SK-N-SH (cell line): ENCODE results near the gene IRF2BPL. TPM values are rescaled to one million over a fixed set of nuclear protein-coding genes. Genes with fewer than 3 reads are reported as not detected.

Source experiments
- CTCF ChIA-PET: fragments of 300-600, 350-600 bp; formaldehyde crosslinking; extraction: SDS; loops from one replicate; lab custom pipeline; 2021; lab: Yijun Ruan, JAX
- POLR2A ChIA-PET: fragments of 350-600 bp; sonication (Branson Sonifier 250); formaldehyde crosslinking; extraction: SDS; loops from one replicate; lab custom pipeline; 2020; ENCODE audit warnings: antibody characterized with exemption, inconsistent platforms; lab: Yijun Ruan, JAX
- DNase-seq: peaks from one replicate; pipeline ENCODE4 v3.0.0; 2012
- H2AFZ ChIP-seq: fragments of 200-600 bp; sonication (generic); 2 replicates; pipeline ENCODE4 v1.8.1; 2016; ENCODE audit warnings: antibody characterized with exemption, mild to moderate bottlenecking, low read depth
- H3F3A ChIP-seq: fragments of 200-600 bp; sonication (generic); replicated peaks from 2 replicates; pipeline ENCODE3; 2016; ENCODE audit warnings: antibody characterized with exemption, mild to moderate bottlenecking; ENCODE audit not compliant: insufficient read depth
- H3K27ac ChIP-seq, 2 experiments: fragments of 200-500 bp in 1 of 2; fragments of 200-600 bp in 1 of 2; sonication (Bioruptor generic) in 1 of 2; sonication (generic), shearing (Covaris generic) in 1 of 2; 2 replicates each; pipeline versions ENCODE4 v1.5.1 to v1.6.1; 2014 to 2016; ENCODE audit warnings: low read depth in 2 of 2, inconsistent platforms in 1 of 2, low read length in 1 of 2, mild to moderate bottlenecking in 1 of 2, mixed read lengths in 1 of 2
- H3K27me3 ChIP-seq: fragments of 200-600 bp; sonication (generic), shearing (Covaris generic); 2 replicates; pipeline ENCODE4 v1.6.1; 2016; ENCODE audit warnings: mixed run types; ENCODE audit not compliant: insufficient read depth
- H3K36me3 ChIP-seq, 2 experiments: fragments of 200-500 bp in 1 of 2; fragments of 200-600 bp in 1 of 2; sonication (Bioruptor generic) in 1 of 2; sonication (generic) in 1 of 2; replicated peaks in 1 of 2; 2 replicates each; pipeline versions ENCODE3 to v1.5.1; 2014 to 2016; ENCODE audit warnings: low read length in 1 of 2, mild to moderate bottlenecking in 1 of 2; ENCODE audit not compliant: insufficient read depth in 2 of 2, control insufficient read depth in 1 of 2
- H3K4me1 ChIP-seq, 2 experiments: fragments of 200-500 bp in 1 of 2; fragments of 200-600 bp in 1 of 2; sonication (Bioruptor generic) in 1 of 2; sonication (generic), shearing (Covaris generic) in 1 of 2; 2 replicates each; pipeline versions ENCODE4 v1.5.1 to v1.6.1; 2014 to 2016; ENCODE audit warnings: low read depth in 1 of 2, low read length in 1 of 2, mixed run types in 1 of 2; ENCODE audit not compliant: insufficient read depth in 2 of 2, control insufficient read depth in 1 of 2
- H3K4me2 ChIP-seq: fragments of 200-600 bp; sonication (generic), shearing (Covaris generic); 2 replicates; pipeline ENCODE4 v1.6.1; 2017; ENCODE audit warnings: mixed run types
- H3K4me3 ChIP-seq, 2 experiments: fragments of 200-500 bp in 1 of 2; fragments of 200-600 bp in 1 of 2; sonication (Bioruptor generic) in 1 of 2; sonication (generic), shearing (Covaris generic) in 1 of 2; 2 replicates each; pipeline versions ENCODE4 v1.5.1 to v1.8.1; 2014 to 2016; ENCODE audit warnings: low read depth in 2 of 2, inconsistent platforms in 1 of 2, low read length in 1 of 2, mild to moderate bottlenecking in 1 of 2, mixed read lengths in 1 of 2, moderate library complexity in 1 of 2
- H3K79me2 ChIP-seq: fragments of 200-600 bp; sonication (generic); 2 replicates; pipeline ENCODE4 v1.8.1; 2017; ENCODE audit warnings: mild to moderate bottlenecking; ENCODE audit not compliant: insufficient read depth
- H3K9ac ChIP-seq: fragments of 200-600 bp; sonication (generic); 2 replicates; pipeline ENCODE4 v1.6.1; 2017; ENCODE audit warnings: mixed run types
- H3K9me2 ChIP-seq: fragments of 200-600 bp; sonication (generic); 2 replicates; pipeline ENCODE4 v1.6.1; 2017; ENCODE audit warnings: mixed run types
- H3K9me3 ChIP-seq: fragments of 200-600 bp; sonication (generic); 2 replicates; pipeline ENCODE4 v1.6.1; 2017; ENCODE audit warnings: mixed run types, mild to moderate bottlenecking, moderate library complexity
- H4K20me1 ChIP-seq: fragments of 200-600 bp; sonication (generic); 2 replicates; pipeline ENCODE4 v1.6.1; 2017; ENCODE audit warnings: mild to moderate bottlenecking, mixed run types; ENCODE audit not compliant: insufficient read depth
- EP300 ChIP-seq, 2 experiments: IDR thresholded peaks; 2 replicates each; pipeline versions ENCODE4 v1.4.0 to v1.6.1; 2012; ENCODE audit warnings: borderline replicate concordance in 1 of 2, low read depth in 1 of 2, low read length in 1 of 2
- JUND ChIP-seq: IDR thresholded peaks from 2 replicates; pipeline ENCODE4 v1.4.0; 2012
- MXI1 ChIP-seq: IDR thresholded peaks from 2 replicates; pipeline ENCODE4 v1.6.1; 2012; ENCODE audit warnings: mild to moderate bottlenecking, low read depth, low read length, improper control_type of control experiment
- RAD21 ChIP-seq: IDR thresholded peaks from 2 replicates; pipeline ENCODE4 v1.6.1; 2012; ENCODE audit warnings: mild to moderate bottlenecking, low read length
- RCOR1 ChIP-seq: fragments of 150-350 bp; IDR thresholded peaks from 2 replicates; pipeline ENCODE4 v1.6.1; 2017; ENCODE audit warnings: antibody characterized with exemption, low read length
- RXRA ChIP-seq: IDR thresholded peaks from 2 replicates; pipeline ENCODE4 v1.4.0; 2012; ENCODE audit warnings: low read depth, mild to moderate bottlenecking, borderline replicate concordance
- SIN3A ChIP-seq: IDR thresholded peaks from 2 replicates; pipeline ENCODE4 v1.6.1; 2012; ENCODE audit warnings: low read depth, mild to moderate bottlenecking, low read length, moderate library complexity, borderline replicate concordance
- SMC3 ChIP-seq: IDR thresholded peaks from 2 replicates; pipeline ENCODE4 v1.6.1; 2012; ENCODE audit warnings: low read depth, low read length, improper control_type of control experiment
- TAF1 ChIP-seq: IDR thresholded peaks from 2 replicates; pipeline ENCODE4 v1.6.1; 2012; ENCODE audit warnings: low read depth, mild to moderate bottlenecking, low read length, moderate library complexity, borderline replicate concordance
- WGBS: methylation state at CpG from one replicate; pipeline ENCODE4 v1.1.6; 2017; ENCODE audit warnings: low lambda C conversion rate; 5-methylcytosine and 5-hydroxymethylcytosine counted together
- polyA plus RNA-seq, 3 experiments: library from polyadenylated mRNA; depleted of rRNA; stranded (reverse); fragments of >200 nt; gene quantifications; 2 replicates each; pipeline ENCODE4 v1.2.3, GENCODE V29; 2012
- TF ChIP-seq, protein P1 (sequence below): IDR thresholded peaks from 2 replicates; pipeline ENCODE4 v1.6.1; 2012; ENCODE audit warnings: mild to moderate bottlenecking, low read depth, low read length, moderate library complexity
- TF ChIP-seq, protein P2 (sequence below): IDR thresholded peaks from 2 replicates; pipeline ENCODE4 v1.4.0; 2012; ENCODE audit warnings: low read depth
- TF ChIP-seq, protein P3 (sequence below): fragments of 150-350 bp; IDR thresholded peaks from 2 replicates; pipeline ENCODE4 v1.6.1; 2017; ENCODE audit warnings: antibody characterized with exemption, low read length, low read depth, borderline replicate concordance
- TF ChIP-seq, protein P4 (sequence below): IDR thresholded peaks from 2 replicates; pipeline ENCODE4; 2012

The IRF2BPL gene
- polyA plus RNA-seq, 1 of the 3 experiments (the other 2 are of a cell fraction), result 17.1 TPM

DNA sequence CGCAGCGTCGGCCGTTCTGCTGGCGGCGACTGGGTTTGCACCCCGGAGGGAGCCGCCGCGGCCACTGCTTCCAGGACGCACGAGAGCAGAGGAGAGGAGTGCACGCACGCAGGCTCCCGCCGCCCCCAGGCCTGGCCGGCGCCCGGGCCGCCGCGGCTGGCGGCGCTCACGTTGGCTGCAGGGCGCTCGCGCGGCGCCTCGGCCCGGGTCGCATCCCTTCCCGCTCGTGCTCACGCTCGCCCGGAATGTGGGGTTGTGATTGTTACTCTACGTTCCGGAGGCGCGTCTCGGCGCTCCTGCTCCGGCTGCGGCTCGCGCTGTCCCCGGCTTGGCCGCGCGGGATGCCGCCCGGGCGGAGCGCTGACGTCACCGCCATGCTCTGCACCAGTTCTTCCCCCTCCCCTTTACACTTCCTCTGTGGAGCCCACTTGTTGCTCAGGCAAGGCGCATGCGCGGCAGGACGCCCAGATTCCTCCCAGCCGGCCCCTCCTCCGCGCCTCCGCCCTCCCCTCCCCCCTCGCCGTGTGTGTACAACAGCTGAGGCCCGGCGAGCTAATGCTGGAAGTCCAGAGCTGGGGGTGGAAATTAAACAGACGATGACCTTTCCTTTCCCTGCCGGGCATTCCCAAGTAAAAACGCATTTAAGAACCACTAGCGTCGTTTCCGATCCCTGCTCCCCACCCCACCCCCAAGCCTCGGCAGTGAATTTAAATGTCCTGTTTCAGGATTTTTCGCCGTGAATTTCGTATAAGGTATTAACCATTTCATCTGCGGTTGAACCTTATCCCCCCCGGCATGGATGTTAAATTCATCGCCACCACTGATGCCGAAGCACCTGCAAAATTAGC is at the start of gene IRF2BPL (continued):
- TF ChIP-seq, protein P1, sequence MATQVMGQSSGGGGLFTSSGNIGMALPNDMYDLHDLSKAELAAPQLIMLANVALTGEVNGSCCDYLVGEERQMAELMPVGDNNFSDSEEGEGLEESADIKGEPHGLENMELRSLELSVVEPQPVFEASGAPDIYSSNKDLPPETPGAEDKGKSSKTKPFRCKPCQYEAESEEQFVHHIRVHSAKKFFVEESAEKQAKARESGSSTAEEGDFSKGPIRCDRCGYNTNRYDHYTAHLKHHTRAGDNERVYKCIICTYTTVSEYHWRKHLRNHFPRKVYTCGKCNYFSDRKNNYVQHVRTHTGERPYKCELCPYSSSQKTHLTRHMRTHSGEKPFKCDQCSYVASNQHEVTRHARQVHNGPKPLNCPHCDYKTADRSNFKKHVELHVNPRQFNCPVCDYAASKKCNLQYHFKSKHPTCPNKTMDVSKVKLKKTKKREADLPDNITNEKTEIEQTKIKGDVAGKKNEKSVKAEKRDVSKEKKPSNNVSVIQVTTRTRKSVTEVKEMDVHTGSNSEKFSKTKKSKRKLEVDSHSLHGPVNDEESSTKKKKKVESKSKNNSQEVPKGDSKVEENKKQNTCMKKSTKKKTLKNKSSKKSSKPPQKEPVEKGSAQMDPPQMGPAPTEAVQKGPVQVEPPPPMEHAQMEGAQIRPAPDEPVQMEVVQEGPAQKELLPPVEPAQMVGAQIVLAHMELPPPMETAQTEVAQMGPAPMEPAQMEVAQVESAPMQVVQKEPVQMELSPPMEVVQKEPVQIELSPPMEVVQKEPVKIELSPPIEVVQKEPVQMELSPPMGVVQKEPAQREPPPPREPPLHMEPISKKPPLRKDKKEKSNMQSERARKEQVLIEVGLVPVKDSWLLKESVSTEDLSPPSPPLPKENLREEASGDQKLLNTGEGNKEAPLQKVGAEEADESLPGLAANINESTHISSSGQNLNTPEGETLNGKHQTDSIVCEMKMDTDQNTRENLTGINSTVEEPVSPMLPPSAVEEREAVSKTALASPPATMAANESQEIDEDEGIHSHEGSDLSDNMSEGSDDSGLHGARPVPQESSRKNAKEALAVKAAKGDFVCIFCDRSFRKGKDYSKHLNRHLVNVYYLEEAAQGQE, result peak; percentile 67; the same call in 1 of the 2 replicates
- TF ChIP-seq RCOR1 (peak; percentile 76; the same call in 1 of the 2 replicates), RXRA (peak; percentile 98), SIN3A (peak; percentile 89; the same call in 1 of the 2 replicates), EP300 (IDR thresholded peaks at IDR 0.05; ENCODE audit: borderline replicate concordance in 1 of 2, low read depth in 1 of 2, low read length in 1 of 2) (peak; percentile 79; a peak in 3 of 4 replicates), SMC3 (peak; percentile 24)
- TF ChIP-seq, protein P2, sequence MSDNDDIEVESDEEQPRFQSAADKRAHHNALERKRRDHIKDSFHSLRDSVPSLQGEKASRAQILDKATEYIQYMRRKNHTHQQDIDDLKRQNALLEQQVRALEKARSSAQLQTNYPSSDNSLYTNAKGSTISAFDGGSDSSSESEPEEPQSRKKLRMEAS, result peak; percentile 91
- TF ChIP-seq, protein P3, sequence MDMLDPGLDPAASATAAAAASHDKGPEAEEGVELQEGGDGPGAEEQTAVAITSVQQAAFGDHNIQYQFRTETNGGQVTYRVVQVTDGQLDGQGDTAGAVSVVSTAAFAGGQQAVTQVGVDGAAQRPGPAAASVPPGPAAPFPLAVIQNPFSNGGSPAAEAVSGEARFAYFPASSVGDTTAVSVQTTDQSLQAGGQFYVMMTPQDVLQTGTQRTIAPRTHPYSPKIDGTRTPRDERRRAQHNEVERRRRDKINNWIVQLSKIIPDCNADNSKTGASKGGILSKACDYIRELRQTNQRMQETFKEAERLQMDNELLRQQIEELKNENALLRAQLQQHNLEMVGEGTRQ, result no peak

DNA sequence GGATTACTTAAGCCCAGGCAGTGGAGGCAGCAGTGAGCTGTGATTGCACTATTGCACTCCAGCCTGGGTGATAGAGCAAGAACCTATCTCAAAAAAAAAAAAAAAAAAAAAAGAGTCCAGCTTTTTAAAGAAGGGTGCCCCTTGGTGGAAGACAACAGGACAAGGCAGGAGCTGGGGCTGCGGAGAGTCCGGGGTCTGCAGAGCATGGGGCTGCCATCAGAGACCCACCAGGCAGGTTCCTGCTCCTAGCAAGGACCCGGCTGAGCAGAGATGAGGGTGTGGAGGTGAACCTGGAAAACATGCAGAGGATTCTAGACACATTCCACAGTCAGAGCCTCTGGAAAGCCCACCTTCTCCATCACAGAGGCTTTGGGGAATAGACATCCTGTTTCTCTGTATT is 48.5 kb upstream of the IRF2BPL start:
- Histone ChIP-seq H3K4me2 (no peak overlapping the region), H3K9me3 (0 out of 2 replicates have a peak, but pooled peaks cover 4% of the 10 kb centered on the region), H3K79me2 (no peaks in the 10 kb centered on the region), H3K9ac (no peak overlapping the region), H3K4me1 (no peaks in the 10 kb centered on the region), H3F3A (no peaks in the 10 kb centered on the region), H3K27me3 (no peaks in the 10 kb centered on the region), H4K20me1 (no peaks in the 10 kb centered on the region), H3K9me2 (no peaks in the 10 kb centered on the region), H2AFZ (no peak overlapping the region), H3K4me3 (no peak overlapping the region), H3K36me3 (no peaks in the 10 kb centered on the region), H3K27ac (no peak overlapping the region)
- ChIA-PET CTCF (interaction anchor here (0.6 to 18.3 kb wide), 10 partner anchors 9 to 205 kb away, joined by 3 to 764 read pairs (median 6); no protein-coding TSS in a partner anchor), POLR2A (no interaction called here)
- WGBS, result 81% methylated on average over 3 of the region's 3 CpGs
- DNase-seq, result no peak
- TF ChIP-seq MXI1 (no peak), TAF1 (no peak), RAD21 (no peak), JUND (no peak)
- TF ChIP-seq, protein P1, result no peak
- TF ChIP-seq, protein P4, sequence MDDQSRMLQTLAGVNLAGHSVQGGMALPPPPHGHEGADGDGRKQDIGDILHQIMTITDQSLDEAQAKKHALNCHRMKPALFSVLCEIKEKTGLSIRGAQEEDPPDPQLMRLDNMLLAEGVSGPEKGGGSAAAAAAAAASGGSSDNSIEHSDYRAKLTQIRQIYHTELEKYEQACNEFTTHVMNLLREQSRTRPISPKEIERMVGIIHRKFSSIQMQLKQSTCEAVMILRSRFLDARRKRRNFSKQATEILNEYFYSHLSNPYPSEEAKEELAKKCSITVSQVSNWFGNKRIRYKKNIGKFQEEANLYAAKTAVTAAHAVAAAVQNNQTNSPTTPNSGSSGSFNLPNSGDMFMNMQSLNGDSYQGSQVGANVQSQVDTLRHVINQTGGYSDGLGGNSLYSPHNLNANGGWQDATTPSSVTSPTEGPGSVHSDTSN, result no peak
